ENCODE results near the gene DNASE1L3.

DNASE1L3 gene

GRCh38 chr3:58143417-58144055 lies 67.2 kb downstream of the DNASE1L3 start:
- DNase-seq (ENCODE audit: low read depth), result no peak
- no peak for TF ChIP-seq CTCF (IDR thresholded peaks at IDR 0.05; ENCODE audit: control insufficient read depth, extremely low read depth, insufficient read depth)
- no peak overlapping the region for H3K4me3 ChIP-seq (ENCODE audit: low read depth, low read length)
